GM18861 (cell line): Measurements from ENCODE around the gene CFAP119.

Experiments
- ATAC-seq: cut with Tn5 transposase; IDR thresholded peaks from one replicate; pipeline ENCODE4 v1.9.1; 2021; ENCODE audit not compliant: unreplicated experiment

CFAP119 gene

GRCh38 chr16:30762991-30763725 lies 1.3 kb upstream of the CFAP119 start:
- no peak for ATAC-seq

- ATAC-seq, result peak; percentile 14
Measured at GRCh38 chr16:30761427-30761927, 385 bp downstream of the CFAP119 start.

- ATAC-seq, result no peak
Measured at GRCh38 chr16:30760577-30761426, 1.1 kb downstream of the CFAP119 start.

- ATAC-seq, result no peak
Measured at GRCh38 chr16:30760001-30760559, 1.8 kb downstream of the CFAP119 start.

GRCh38 chr16:30758988-30759491 lies 2.8 kb downstream of the CFAP119 start:
- ATAC-seq, result no peak

GRCh38 chr16:30757316-30757715 lies 4.5 kb downstream of the CFAP119 start:
- no peak for ATAC-seq

GRCh38 chr16:30756781-30757100 lies 5.1 kb downstream of the CFAP119 start:
- ATAC-seq, result no peak

GRCh38 chr16:30755955-30756780 lies 5.7 kb downstream of the CFAP119 start:
- no peak for ATAC-seq

GRCh38 chr16:30753596-30753995 lies 8.3 kb downstream of the CFAP119 start:
- ATAC-seq, result no peak

- no peak for ATAC-seq
Measured at GRCh38 chr16:30750876-30751465, 10.9 kb downstream of the CFAP119 start.

GRCh38 chr16:30750201-30750600 lies 11.7 kb downstream of the CFAP119 start:
- ATAC-seq, result no peak

- ATAC-seq, result no peak
Measured at GRCh38 chr16:30748634-30749445, 13.0 kb downstream of the CFAP119 start.

- ATAC-seq, result peak; percentile 89
Measured at GRCh38 chr16:30747799-30748633, 13.8 kb downstream of the CFAP119 start, which contains the start of gene PHKG2. Gene PHKG2, plus strand, starts transcription at chr16:30748425. Its CDS starts 396 bp downstream, at chr16:30748821.

GRCh38 chr16:30747331-30747730 lies 14.5 kb downstream of the CFAP119 start:
- ATAC-seq, result no peak

GRCh38 chr16:30746638-30747175 lies 15.2 kb downstream of the CFAP119 start:
- ATAC-seq, result no peak

GRCh38 chr16:30745082-30745481 lies 16.8 kb downstream of the CFAP119 start:
- ATAC-seq, result no peak

- ATAC-seq, result no peak
Measured at GRCh38 chr16:30744183-30744582, 17.7 kb downstream of the CFAP119 start.

GRCh38 chr16:30743716-30744115 lies 18.1 kb downstream of the CFAP119 start:
- ATAC-seq, result no peak
